IPS DF 19.7 (cell line): ENCODE measurements around the gene XPO1.
"Not testable (repeated sequence)": the region's sequence is repeated elsewhere in the genome, so short reads cannot be mapped to it uniquely, and the experiment has no call there.

Experiments
- DNase-seq: peaks from one replicate; pipeline ENCODE4 v3.0.0-alpha.2; 2013; ENCODE audit warnings: low read depth, low spot score

Gene XPO1, protein sequence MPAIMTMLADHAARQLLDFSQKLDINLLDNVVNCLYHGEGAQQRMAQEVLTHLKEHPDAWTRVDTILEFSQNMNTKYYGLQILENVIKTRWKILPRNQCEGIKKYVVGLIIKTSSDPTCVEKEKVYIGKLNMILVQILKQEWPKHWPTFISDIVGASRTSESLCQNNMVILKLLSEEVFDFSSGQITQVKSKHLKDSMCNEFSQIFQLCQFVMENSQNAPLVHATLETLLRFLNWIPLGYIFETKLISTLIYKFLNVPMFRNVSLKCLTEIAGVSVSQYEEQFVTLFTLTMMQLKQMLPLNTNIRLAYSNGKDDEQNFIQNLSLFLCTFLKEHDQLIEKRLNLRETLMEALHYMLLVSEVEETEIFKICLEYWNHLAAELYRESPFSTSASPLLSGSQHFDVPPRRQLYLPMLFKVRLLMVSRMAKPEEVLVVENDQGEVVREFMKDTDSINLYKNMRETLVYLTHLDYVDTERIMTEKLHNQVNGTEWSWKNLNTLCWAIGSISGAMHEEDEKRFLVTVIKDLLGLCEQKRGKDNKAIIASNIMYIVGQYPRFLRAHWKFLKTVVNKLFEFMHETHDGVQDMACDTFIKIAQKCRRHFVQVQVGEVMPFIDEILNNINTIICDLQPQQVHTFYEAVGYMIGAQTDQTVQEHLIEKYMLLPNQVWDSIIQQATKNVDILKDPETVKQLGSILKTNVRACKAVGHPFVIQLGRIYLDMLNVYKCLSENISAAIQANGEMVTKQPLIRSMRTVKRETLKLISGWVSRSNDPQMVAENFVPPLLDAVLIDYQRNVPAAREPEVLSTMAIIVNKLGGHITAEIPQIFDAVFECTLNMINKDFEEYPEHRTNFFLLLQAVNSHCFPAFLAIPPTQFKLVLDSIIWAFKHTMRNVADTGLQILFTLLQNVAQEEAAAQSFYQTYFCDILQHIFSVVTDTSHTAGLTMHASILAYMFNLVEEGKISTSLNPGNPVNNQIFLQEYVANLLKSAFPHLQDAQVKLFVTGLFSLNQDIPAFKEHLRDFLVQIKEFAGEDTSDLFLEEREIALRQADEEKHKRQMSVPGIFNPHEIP (N-terminal part only)

GRCh38 chr2:61538200-61538919 lies at the start of gene XPO1:
TSS of gene XPO1 (minus strand) at chr2:61538356. CDS start at chr2:61533897, 4,459 bp downstream.
- peak; percentile 99 for DNase-seq

- not testable (repeated sequence) for DNase-seq
Observed at GRCh38 chr2:61586928-61587327, 48.8 kb upstream of the XPO1 start.

DNA sequence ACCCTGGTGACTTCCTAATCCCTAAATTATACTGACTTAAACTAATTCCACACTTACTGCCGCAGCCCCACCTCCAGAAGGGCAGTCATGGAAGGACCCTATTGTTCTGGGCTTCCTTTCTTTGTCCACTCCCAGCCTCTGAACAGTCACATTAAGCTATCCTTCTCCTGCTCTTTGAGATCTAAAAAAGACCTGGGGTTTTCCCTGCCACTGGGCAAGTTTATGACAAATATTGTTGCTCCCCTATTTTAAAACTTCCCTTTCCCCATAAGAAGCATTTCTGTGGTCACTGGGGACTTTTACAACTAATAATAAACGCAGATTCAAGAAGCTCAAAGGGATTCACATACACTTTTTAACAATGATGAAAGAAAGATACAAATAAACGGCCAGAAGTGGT lies 47.2 kb upstream of the XPO1 start:
- DNase-seq, result no peak

GRCh38 chr2:61584368-61584767 lies 46.2 kb upstream of the XPO1 start:
- DNase-seq, result not testable (repeated sequence)

DNA sequence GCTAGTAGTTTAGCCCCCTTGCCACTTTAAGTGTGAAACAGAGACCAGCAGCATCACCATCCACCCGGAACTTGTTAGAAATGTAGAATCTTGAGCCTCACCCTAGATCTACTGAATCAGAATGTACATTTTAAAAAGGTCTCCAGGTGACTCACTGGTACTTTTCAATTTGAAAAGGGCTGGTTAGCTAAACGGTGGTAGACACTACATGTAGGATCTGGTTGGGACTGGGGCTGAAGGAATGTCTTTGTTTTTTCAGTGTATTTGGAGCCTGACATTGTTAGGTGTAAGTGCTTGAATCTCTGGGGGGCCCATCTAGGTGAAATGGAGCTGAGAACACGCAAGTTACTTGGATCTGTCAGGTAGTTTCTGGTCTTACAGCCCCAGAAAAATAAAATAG lies 44.0 kb upstream of the XPO1 start:
- peak; percentile 91 for DNase-seq

- no peak for DNase-seq
Observed at GRCh38 chr2:61581716-61582115, 43.6 kb upstream of the XPO1 start.

- no peak for DNase-seq
Observed at GRCh38 chr2:61575447-61575859, 37.3 kb upstream of the XPO1 start.

DNA sequence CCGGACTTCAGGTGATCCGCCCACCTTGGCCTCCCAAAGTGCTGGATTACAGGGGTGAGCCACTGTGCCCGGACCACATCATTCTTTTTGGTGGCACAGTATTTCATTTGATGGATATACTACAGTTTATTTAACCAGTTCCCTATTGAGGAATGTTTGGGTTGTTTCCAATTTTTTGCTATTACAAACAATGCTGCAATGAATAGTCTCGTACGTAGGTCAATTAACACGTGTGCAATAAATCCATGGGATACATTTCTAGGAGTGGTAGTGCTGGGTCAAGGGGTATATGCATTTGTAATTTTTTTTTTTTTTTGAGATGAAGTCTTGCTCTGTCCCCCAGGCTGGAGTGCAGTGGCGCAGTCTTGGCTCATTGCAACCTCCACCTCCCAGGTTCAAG lies 28.4 kb upstream of the XPO1 start:
- DNase-seq, result no peak

- no peak for DNase-seq
Observed at GRCh38 chr2:61562615-61563014, 24.5 kb upstream of the XPO1 start.

DNA sequence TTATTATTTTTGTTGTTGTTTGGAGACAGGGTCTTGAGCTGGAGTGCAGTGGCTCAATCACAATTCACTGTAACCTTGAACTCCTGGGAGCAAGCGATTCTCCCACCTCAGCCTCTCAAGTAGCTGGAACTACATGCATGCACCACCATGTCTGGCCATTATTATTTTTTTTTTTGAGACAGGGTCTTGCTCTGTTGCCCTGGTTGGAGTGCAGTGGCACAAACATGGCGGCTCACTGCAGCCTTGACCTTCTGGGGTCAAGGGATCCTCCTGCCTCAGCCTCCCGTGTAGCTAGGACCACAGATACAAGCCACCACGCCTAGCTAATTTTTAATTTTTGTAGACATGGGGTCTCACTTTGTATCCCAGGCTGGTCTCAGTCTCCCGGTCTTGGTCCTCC lies 20.0 kb upstream of the XPO1 start:
- DNase-seq, result no peak

- DNase-seq, result no peak
Observed at GRCh38 chr2:61557381-61557780, 19.2 kb upstream of the XPO1 start.

DNA sequence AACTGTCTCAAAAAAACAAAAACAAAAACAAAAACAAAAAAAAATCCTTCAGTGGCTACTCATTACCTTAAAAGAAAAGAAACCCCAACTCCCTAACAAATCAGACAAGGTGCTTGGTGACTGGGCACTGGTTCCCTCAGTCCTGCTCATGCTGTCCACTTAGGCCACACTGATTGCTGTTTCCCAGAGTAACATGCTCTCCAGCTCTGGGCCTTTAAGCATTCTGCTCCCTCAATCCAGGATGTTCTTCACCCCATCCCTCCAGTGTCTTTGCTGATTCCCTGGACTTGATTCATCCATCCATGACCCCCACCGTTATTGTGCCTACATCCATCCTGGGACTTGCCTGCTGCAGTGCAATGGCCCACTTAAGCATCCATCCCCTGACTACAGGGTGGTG lies 16.4 kb upstream of the XPO1 start:
- DNase-seq, result no peak

DNA sequence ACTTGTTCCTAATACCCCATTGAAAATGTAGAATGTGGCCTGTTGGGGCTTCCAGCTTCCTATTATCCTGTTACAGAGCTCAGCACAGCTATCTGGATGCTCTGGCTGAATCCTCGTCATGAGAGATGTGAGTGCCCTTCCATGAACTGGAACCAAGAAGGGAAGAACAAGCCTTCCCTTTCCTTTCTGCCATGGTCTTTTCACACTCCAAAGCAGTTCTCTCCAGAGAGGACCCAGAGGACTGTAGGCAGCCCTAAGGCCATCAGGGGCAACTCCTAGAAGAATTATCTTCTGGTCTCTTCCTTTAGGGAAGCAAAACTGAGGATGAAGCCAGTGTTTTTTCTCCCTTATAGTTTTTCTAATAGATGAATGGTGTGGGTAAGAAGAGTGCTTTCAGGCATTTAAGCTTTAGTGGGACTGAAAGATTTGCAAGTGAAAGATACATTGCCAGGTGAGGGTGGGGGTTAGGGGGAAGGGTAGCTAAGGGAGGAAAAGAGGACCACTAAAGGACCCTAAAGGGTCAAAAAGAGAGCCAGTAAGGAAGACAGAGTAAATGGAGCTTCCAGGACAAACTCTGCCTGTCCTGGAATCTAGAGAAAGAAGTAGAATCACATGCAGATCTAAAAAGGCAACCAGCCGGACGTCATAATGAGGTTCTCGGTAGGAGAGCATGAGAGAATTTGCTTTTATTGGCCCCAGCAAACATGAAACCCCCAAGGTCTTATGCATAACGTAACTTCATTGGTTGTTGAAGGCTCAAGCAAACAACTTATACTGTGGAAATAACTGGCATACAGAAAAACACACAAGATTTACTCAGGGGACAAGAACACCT lies 12.4 kb upstream of the XPO1 start:
- DNase-seq, result no peak

DNA sequence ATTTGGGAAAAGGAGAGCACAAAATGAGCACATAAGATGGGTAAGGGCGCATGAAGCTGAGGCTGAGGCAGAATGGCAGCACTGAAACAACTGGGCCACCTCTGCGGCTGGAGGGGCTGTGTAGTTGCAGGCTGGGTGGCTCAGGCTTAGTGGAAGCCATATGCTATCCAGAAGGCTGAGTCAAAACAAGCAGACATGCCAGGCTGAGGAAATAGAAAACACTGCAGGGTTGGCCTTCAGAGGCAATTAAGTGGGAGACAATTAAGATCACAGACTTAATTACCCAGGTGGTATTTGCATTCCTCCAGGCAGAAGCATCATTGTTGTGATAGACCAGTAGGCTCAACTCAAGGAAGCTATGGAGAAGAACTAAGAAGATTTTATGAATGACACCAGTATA lies 11.4 kb upstream of the XPO1 start:
- no peak for DNase-seq

DNA sequence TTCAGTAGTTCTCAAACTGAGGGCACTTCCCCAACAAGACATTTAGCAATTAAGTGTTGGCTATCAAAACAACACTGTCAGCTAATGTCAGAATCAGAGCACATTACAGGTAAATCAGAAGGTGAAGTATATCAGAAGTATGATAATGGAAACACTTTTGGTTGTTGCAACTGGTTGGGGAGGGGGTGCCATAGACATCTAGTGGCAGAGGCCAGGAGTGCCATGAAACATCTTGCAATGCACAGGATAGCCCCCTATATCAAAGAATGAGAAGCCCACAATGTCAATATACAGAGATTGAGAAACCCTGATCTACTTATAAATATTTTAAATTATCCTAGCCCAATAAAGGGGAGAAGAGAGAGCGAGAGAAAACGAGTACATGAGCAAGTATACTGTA lies 4.9 kb upstream of the XPO1 start:
- no peak for DNase-seq

DNA sequence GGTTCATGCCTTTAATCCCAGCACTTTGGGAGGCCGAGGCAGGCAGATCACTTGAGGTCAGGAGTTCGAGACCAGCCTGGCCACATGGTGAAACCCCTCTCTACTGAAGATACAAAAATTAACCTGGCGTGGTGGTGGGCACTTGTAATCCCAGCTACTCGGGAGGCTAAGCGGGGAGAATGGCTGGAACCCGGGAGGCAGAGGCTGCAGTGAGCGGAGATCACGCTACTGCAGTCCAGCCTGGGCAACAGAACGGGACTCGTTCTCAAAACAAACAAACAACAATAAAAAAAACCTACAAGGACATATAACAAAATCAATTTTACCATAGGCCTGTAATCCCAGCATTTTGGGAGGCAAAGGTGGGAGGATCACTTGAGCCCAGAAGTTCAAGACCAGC lies 2.0 kb upstream of the XPO1 start:
- not testable (repeated sequence) for DNase-seq

- no peak for DNase-seq
Observed at GRCh38 chr2:61538920-61539520, 864 bp upstream of the XPO1 start.

GRCh38 chr2:61537950-61538199 lies 281 bp downstream of the XPO1 start:
- no peak for DNase-seq

- DNase-seq, result no peak
Observed at GRCh38 chr2:61537277-61537949, 743 bp downstream of the XPO1 start.
